Gastrocnemius medialis (tissue), 4 donors: ENCODE measurements around the gene SMOC1. TPM values are rescaled to one million over a fixed set of nuclear protein-coding genes. Genes with fewer than 3 reads are reported as not detected.

Source experiments
- ATAC-seq, 2 donors: fragments of 150-250 bp; one replicate each; pipeline ENCODE4 v1.9.1; 2016
- DNase-seq, 2 donors: peaks; one replicate each; pipeline ENCODE4 v3.0.0-alpha.2; 2019
- H3K27ac ChIP-seq, 4 donors: fragments of 200-600 bp; sonication (generic); 1 replicate in 1 of 4; 2 replicates in 3 of 4; pipeline ENCODE4 v1.5.1; 2016 to 2018; ENCODE audit warnings: mild to moderate bottlenecking in 2 of 4, moderate library complexity in 1 of 4
- H3K27me3 ChIP-seq, 3 donors: fragments of 200-600 bp; sonication (generic) in 2 of 3; 1 replicate in 1 of 3; 2 replicates in 2 of 3; pipeline versions ENCODE4 v1.5.1 to v1.6.0; 2016 to 2019; ENCODE audit warnings: mild to moderate bottlenecking in 1 of 3, moderate library complexity in 1 of 3
- H3K36me3 ChIP-seq, 2 donors: fragments of 200-600 bp; sonication (generic) in 1 of 2; one replicate each; pipeline ENCODE4 v1.5.1; 2017 to 2018
- H3K4me1 ChIP-seq, 2 donors: fragments of 200-600 bp; sonication (generic) in 1 of 2; one replicate each; pipeline ENCODE4 v1.5.1; 2016 to 2017; ENCODE audit warnings: mild to moderate bottlenecking in 2 of 2
- H3K4me3 ChIP-seq, 4 donors: fragments of 200-600 bp; sonication (generic) in 3 of 4; 1 replicate in 1 of 4; 2 replicates in 3 of 4; pipeline ENCODE4 v1.5.1; 2016 to 2019; ENCODE audit warnings: mild to moderate bottlenecking in 2 of 4
- H3K9me3 ChIP-seq, 3 donors: fragments of 200-600 bp; sonication (generic) in 2 of 3; 1 replicate in 1 of 3; 2 replicates in 2 of 3; pipeline ENCODE4 v1.5.1; 2016 to 2019
- POLR2A ChIP-seq, 2 donors: fragments of 450-650 bp; IDR thresholded peaks; one replicate each; pipeline ENCODE4 v1.6.1; 2017; ENCODE audit warnings: antibody characterized with exemption in 2 of 2, mild to moderate bottlenecking in 2 of 2, moderate library complexity in 2 of 2
- in situ Hi-C, 4 donors: fragments of 200-750 bp; cut with MboI; loops; one replicate each; pipeline versions ENCODE4 v1.15.0 to v1.8.0; 2017; ENCODE audit warnings: low sequenced_read_pairs in 4 of 4
- intact Hi-C: fragments of 100-400 bp; cut with DNase I; formaldehyde crosslinking; loops from one replicate; pipeline ENCODE4 v1.15.1; 2023; ENCODE audit warnings: low total_unique reads
- total RNA-seq, 4 donors: library from RNA; depleted of rRNA; stranded (reverse); fragments of >200 nt; gene quantifications; one replicate each; pipeline versions ENCODE4 v1.1.0 to v1.2.3, GENCODE V29; 2016
- TF ChIP-seq, protein P1 (sequence below), 5 experiments: fragments of 450-650 bp in 3 of 5; fragments of 200-600 bp in 2 of 5; sonication (generic) in 2 of 5; IDR thresholded peaks in 4 of 5; conservative IDR thresholded peaks in 1 of 5; 1 replicate in 4 of 5; 2 replicates in 1 of 5; pipeline ENCODE4 v1.5.1; 2016 to 2019; ENCODE audit warnings: antibody characterized with exemption in 5 of 5, mild to moderate bottlenecking in 3 of 5, moderate library complexity in 3 of 5

The SMOC1 gene
- total RNA-seq, 4 donors from 2014 or later = 2.7 to 10.2 (median 7.8) TPM

DNA sequence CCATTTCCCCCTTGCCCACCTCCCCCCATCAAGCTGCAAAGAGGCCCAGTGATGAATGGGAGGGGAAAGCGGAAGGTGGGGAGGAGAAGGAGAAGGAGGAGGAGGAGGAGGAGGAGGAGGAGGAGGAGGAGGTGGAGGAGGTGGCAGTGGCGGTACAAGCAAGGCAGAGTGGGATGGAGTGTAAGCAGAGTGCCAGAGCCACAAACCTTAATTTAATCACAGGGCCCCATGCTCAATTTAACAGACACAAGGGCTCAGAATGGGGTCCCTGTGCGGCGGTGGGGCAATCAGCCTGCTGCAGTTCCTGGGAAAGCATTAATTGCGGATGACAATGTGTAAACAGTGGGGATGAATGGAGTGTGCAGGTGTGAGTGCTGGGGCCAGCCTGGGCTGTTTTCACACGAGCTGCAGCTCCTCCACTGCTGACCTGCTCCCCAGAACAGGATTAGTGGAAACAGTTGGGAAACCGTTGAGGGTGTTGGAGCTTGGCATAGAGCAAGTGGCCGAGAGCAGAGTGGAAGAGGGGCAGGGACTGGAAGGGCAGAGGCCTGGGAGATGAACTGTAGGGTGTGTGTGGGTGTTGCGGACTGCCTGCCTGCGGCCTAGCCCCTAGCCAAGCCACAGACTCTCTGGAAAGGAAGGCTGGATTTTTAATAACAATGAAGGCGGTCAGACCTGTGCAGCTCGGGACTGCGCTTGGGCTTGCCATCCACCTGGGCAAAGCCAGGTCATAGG, 36.4 kb upstream of the SMOC1 start:
- H3K36me3 ChIP-seq = no peaks in the 10 kb centered on the region
- intact Hi-C loops (no loop called here), in situ Hi-C loops (no loop called here)
- DNase-seq (no peak), ATAC-seq (no peak)
- no peaks in the 10 kb centered on the region for H3K4me1 ChIP-seq
- TF ChIP-seq, protein P1, sequence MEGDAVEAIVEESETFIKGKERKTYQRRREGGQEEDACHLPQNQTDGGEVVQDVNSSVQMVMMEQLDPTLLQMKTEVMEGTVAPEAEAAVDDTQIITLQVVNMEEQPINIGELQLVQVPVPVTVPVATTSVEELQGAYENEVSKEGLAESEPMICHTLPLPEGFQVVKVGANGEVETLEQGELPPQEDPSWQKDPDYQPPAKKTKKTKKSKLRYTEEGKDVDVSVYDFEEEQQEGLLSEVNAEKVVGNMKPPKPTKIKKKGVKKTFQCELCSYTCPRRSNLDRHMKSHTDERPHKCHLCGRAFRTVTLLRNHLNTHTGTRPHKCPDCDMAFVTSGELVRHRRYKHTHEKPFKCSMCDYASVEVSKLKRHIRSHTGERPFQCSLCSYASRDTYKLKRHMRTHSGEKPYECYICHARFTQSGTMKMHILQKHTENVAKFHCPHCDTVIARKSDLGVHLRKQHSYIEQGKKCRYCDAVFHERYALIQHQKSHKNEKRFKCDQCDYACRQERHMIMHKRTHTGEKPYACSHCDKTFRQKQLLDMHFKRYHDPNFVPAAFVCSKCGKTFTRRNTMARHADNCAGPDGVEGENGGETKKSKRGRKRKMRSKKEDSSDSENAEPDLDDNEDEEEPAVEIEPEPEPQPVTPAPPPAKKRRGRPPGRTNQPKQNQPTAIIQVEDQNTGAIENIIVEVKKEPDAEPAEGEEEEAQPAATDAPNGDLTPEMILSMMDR (IDR thresholded peaks at IDR 0.05 in 4 of 5, conservative IDR thresholded peaks at IDR 0.05 in 1 of 5) = no peak
- no peak for TF ChIP-seq POLR2A (IDR thresholded peaks at IDR 0.05)
- no peak overlapping the region for H3K27ac ChIP-seq
- no peak overlapping the region for H3K4me3 ChIP-seq
- H3K9me3 ChIP-seq = no peaks in the 10 kb centered on the region
- no peaks in the 10 kb centered on the region for H3K27me3 ChIP-seq

DNA sequence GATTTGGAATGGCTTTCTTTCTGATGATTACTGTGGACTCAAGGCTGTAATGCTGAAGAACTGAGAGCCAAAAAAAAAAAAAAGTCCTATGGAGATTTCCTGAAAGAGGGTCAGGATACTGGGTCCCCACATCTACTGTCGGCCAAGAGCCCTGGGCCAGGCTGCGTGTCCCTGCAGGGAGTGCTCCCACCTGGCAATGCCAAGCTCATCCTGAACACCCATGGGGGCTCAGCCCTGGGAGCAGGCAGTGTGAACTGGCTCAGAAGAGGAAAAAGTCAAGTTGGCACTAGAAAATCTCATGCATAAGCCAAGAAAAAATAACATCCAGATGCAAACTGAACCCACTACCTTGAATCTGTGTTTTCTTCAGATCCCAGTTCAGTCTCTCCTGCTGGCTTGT, 35.0 kb upstream of the SMOC1 start:
- Histone ChIP-seq H3K4me3 (no peak overlapping the region), H3K36me3 (no peaks in the 10 kb centered on the region), H3K27me3 (no peaks in the 10 kb centered on the region), H3K27ac (no peak overlapping the region), H3K9me3 (no peaks in the 10 kb centered on the region), H3K4me1 (peaks cover 4 to 6% of the 10 kb centered on the region in 2 donors)
- TF ChIP-seq, protein P1 (IDR thresholded peaks at IDR 0.05 in 4 of 5, conservative IDR thresholded peaks at IDR 0.05 in 1 of 5) = no peak
- no peak for TF ChIP-seq POLR2A (IDR thresholded peaks at IDR 0.05)
- ATAC-seq = no peak
- in situ Hi-C loops = no loop called here
- intact Hi-C loops = no loop called here
- DNase-seq = no peak

DNA sequence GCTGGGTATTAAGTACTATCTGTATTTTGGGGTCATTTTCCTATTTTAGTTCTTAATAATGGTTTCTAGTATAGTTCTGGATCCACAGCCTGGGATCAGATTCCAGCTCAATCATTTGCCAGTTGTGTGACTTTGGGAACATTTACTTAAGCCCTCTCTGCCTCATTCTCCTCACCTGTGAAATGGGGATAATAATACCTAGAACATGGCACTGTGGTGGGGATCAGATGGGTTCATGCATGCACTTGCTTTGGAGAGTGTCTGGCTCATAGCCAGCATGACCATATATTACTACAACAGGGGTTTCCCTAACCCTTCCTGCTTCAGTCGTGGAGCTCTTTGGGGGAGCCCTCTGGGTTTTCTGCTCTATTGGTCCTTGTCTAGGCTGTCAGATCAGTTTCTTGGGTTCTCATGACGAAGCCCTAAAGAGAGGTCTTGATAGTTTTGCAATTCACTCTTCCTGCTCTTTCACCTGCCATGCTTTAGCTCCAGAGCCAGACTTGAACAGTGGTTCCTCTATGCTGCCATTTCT, 34.1 kb upstream of the SMOC1 start:
- in situ Hi-C loops = no loop called here
- H3K4me1 ChIP-seq = peaks cover 14% of the 10 kb centered on the region in 2 donors
- TF ChIP-seq, protein P1 (IDR thresholded peaks at IDR 0.05 in 4 of 5, conservative IDR thresholded peaks at IDR 0.05 in 1 of 5) = no peak
- no peak for TF ChIP-seq POLR2A (IDR thresholded peaks at IDR 0.05)
- no peaks in the 10 kb centered on the region for H3K27me3 ChIP-seq
- H3K36me3 ChIP-seq = no peaks in the 10 kb centered on the region
- H3K27ac ChIP-seq = no peak overlapping the region
- no peak for DNase-seq
- no peaks in the 10 kb centered on the region for H3K9me3 ChIP-seq
- no peak for ATAC-seq
- no peak overlapping the region for H3K4me3 ChIP-seq
- intact Hi-C loops = no loop called here

DNA sequence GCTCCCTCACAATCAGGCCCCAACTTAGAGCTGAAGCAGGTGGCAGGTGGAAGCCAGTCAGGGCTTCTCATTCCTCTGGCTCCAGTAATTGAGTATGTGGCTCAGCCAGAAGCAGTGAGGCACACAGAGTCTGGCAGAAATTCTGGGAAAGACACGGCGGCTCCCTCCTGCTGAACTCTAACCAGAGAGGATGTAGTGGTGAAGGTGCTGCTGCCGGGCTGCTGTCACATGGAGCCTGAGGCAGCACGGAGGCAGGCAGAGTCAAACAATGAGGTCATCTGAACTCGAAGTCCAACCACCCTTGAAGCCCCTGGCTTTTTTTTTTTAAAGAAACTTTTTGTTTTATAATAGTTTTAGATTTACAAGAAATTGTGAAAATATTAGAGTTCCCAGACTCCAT, 33.4 kb upstream of the SMOC1 start:
- DNase-seq (no peak), ATAC-seq (no peak)
- H3K36me3 ChIP-seq = no peaks in the 10 kb centered on the region
- TF ChIP-seq, protein P1 (IDR thresholded peaks at IDR 0.05 in 4 of 5, conservative IDR thresholded peaks at IDR 0.05 in 1 of 5) = no peak
- intact Hi-C loops (no loop called here), in situ Hi-C loops (no loop called here)
- H3K27ac ChIP-seq = no peak overlapping the region
- no peaks in the 10 kb centered on the region for H3K9me3 ChIP-seq
- H3K4me1 ChIP-seq = peaks cover 14 to 16% of the 10 kb centered on the region in 2 donors
- H3K27me3 ChIP-seq = no peaks in the 10 kb centered on the region
- no peak overlapping the region for H3K4me3 ChIP-seq
